ENCODE results near the gene OLIG1.
A peak's percentile ranks its signal among the peaks of the same experiment; 100 is the strongest.

OLIG1 gene

GRCh38 chr21:33069243-33069642, 698 bp upstream of the OLIG1 start:
- H3K4me3 ChIP-seq (replicated peaks; ENCODE audit: low read depth, low read length) = no peak overlapping the region
- DNase-seq (ENCODE audit: low read depth) = no peak
- no peak for TF ChIP-seq CTCF (IDR thresholded peaks at IDR 0.05; ENCODE audit: low read length, missing control alignments)

GRCh38 chr21:33069645-33069993, 322 bp upstream of the OLIG1 start:
- TF ChIP-seq CTCF (IDR thresholded peaks at IDR 0.05; ENCODE audit: low read length, missing control alignments) = no peak
- no peak for DNase-seq (ENCODE audit: low read depth)
- no peak overlapping the region for H3K4me3 ChIP-seq (replicated peaks; ENCODE audit: low read depth, low read length)

GRCh38 chr21:33070744-33070997, 730 bp downstream of the OLIG1 start:
- no peak for TF ChIP-seq CTCF (IDR thresholded peaks at IDR 0.05; ENCODE audit: low read length, missing control alignments)
- H3K4me3 ChIP-seq (replicated peaks; ENCODE audit: low read depth, low read length) = no peak overlapping the region

GRCh38 chr21:33070998-33071769, 1.2 kb downstream of the OLIG1 start:
- DNase-seq (ENCODE audit: low read depth) = no peak
- no peak for TF ChIP-seq CTCF (IDR thresholded peaks at IDR 0.05; ENCODE audit: low read length, missing control alignments)
- H3K4me3 ChIP-seq (replicated peaks; ENCODE audit: low read depth, low read length) = no peak overlapping the region

More at GRCh38 chr21:33070744-33070997, 730 bp downstream of the OLIG1 start:
- DNase-seq (ENCODE audit: low read depth) = no peak

GRCh38 chr21:33071770-33072306, 1.9 kb downstream of the OLIG1 start:
- TF ChIP-seq CTCF (IDR thresholded peaks at IDR 0.05; ENCODE audit: low read length, missing control alignments) = no peak
- H3K4me3 ChIP-seq (replicated peaks; ENCODE audit: low read depth, low read length) = peak overlapping the region; percentile 22
- peak; percentile 17 for DNase-seq (ENCODE audit: low read depth)

GRCh38 chr21:33073636-33074035, 3.7 kb downstream of the OLIG1 start:
- TF ChIP-seq CTCF (IDR thresholded peaks at IDR 0.05; ENCODE audit: low read length, missing control alignments) = no peak
- DNase-seq (ENCODE audit: low read depth) = no peak
- H3K4me3 ChIP-seq (replicated peaks; ENCODE audit: low read depth, low read length) = no peak overlapping the region

- no peak for DNase-seq (ENCODE audit: low read depth)
- no peak overlapping the region for H3K4me3 ChIP-seq (replicated peaks; ENCODE audit: low read depth, low read length)
- TF ChIP-seq CTCF (IDR thresholded peaks at IDR 0.05; ENCODE audit: low read length, missing control alignments) = no peak
These were observed 5.2 kb downstream of the OLIG1 start for GRCh38 chr21:33075128-33075527.

Data from fibroblast of pulmonary artery (primary cell).